H54 (cell line): ENCODE results near the gene LRRC4C.
A peak's percentile ranks its signal among the peaks of the same experiment; 100 is the strongest.
"Not testable (repeated sequence)": the region's sequence is repeated elsewhere in the genome, so short reads cannot be mapped to it uniquely, and the experiment has no call there.

Source experiments
- DNase-seq: peaks from one replicate; pipeline ENCODE4 v3.0.0; 2011; ENCODE audit warnings: low spot score, mixed read lengths; ENCODE audit not compliant: insufficient read length
- FAIRE-seq: peaks from 3 replicates; lab custom pipeline; 2011; peaks lifted over from hg19 to GRCh38; lab: Jason Lieb, UNC
- POLR2A ChIP-seq: IDR thresholded peaks from 2 replicates; pipeline ENCODE4 v1.6.1; 2011; ENCODE audit warnings: low read depth, mild to moderate bottlenecking, low read length

LRRC4C gene

GRCh38 chr11:40679276-40679675, 780.2 kb downstream of the LRRC4C start:
- FAIRE-seq = no peak
- DNase-seq = no peak
- no peak for TF ChIP-seq POLR2A

GRCh38 chr11:40647295-40647694, 812.2 kb downstream of the LRRC4C start:
- no peak for TF ChIP-seq POLR2A
- FAIRE-seq = no peak
- no peak for DNase-seq

GRCh38 chr11:40642284-40642683, 817.2 kb downstream of the LRRC4C start:
- DNase-seq = no peak
- no peak for TF ChIP-seq POLR2A
- no peak for FAIRE-seq

- TF ChIP-seq POLR2A = no peak
- no peak for FAIRE-seq
These were observed 839.8 kb downstream of the LRRC4C start for GRCh38 chr11:40619654-40620053.

GRCh38 chr11:40606800-40607199, 852.7 kb downstream of the LRRC4C start:
- FAIRE-seq = no peak
- no peak for TF ChIP-seq POLR2A
- DNase-seq = no peak

More at GRCh38 chr11:40619654-40620053, 839.8 kb downstream of the LRRC4C start:
- no peak for DNase-seq

- DNase-seq (no peak), FAIRE-seq (peak; percentile 85)
- TF ChIP-seq POLR2A = no peak
These were observed 856.4 kb downstream of the LRRC4C start for GRCh38 chr11:40602866-40603552.

GRCh38 chr11:40597546-40598113, 861.8 kb downstream of the LRRC4C start:
- DNase-seq (no peak), FAIRE-seq (no peak)
- no peak for TF ChIP-seq POLR2A

GRCh38 chr11:40573254-40573891, 886.1 kb downstream of the LRRC4C start:
- DNase-seq (no peak), FAIRE-seq (no peak)
- TF ChIP-seq POLR2A = no peak

- FAIRE-seq = no peak
These were observed 889.4 kb downstream of the LRRC4C start for GRCh38 chr11:40569947-40570531.

GRCh38 chr11:40567392-40567791, 892.1 kb downstream of the LRRC4C start:
- no peak for DNase-seq
- FAIRE-seq = peak; percentile 11
- TF ChIP-seq POLR2A = no peak

More at GRCh38 chr11:40569947-40570531, 889.4 kb downstream of the LRRC4C start:
- no peak for TF ChIP-seq POLR2A
- DNase-seq = no peak

GRCh38 chr11:40544162-40544561, 915.3 kb downstream of the LRRC4C start:
- FAIRE-seq (peak; percentile 15), DNase-seq (no peak)
- no peak for TF ChIP-seq POLR2A

- DNase-seq = no peak
These were observed 916.6 kb downstream of the LRRC4C start for GRCh38 chr11:40542821-40543220.

GRCh38 chr11:40537734-40538133, 921.7 kb downstream of the LRRC4C start:
- no peak for DNase-seq
- TF ChIP-seq POLR2A = no peak
- no peak for FAIRE-seq

More at GRCh38 chr11:40542821-40543220, 916.6 kb downstream of the LRRC4C start:
- TF ChIP-seq POLR2A = no peak
- FAIRE-seq = no peak

- FAIRE-seq, DNase-seq: not testable (repeated sequence)
These were observed 937.4 kb downstream of the LRRC4C start for GRCh38 chr11:40522080-40522479.
